SK-N-SH (cell line): ENCODE results near the gene SH2D5. TPM values are rescaled to one million over a fixed set of nuclear protein-coding genes. Genes with fewer than 3 reads are reported as not detected.
"Not testable (repeated sequence)": the region's sequence is repeated elsewhere in the genome, so short reads cannot be mapped to it uniquely, and the experiment has no call there.

ENCODE experiments used
- CTCF ChIA-PET: fragments of 300-600, 350-600 bp; formaldehyde crosslinking; extraction: SDS; loops from one replicate; lab custom pipeline; 2021; lab: Yijun Ruan, JAX
- POLR2A ChIA-PET: fragments of 350-600 bp; sonication (Branson Sonifier 250); formaldehyde crosslinking; extraction: SDS; loops from one replicate; lab custom pipeline; 2020; ENCODE audit warnings: antibody characterized with exemption, inconsistent platforms; lab: Yijun Ruan, JAX
- DNase-seq: peaks from one replicate; pipeline ENCODE4 v3.0.0; 2012
- H2AFZ ChIP-seq: fragments of 200-600 bp; sonication (generic); 2 replicates; pipeline ENCODE4 v1.8.1; 2016; ENCODE audit warnings: antibody characterized with exemption, mild to moderate bottlenecking, low read depth
- H3F3A ChIP-seq: fragments of 200-600 bp; sonication (generic); replicated peaks from 2 replicates; pipeline ENCODE3; 2016; ENCODE audit warnings: antibody characterized with exemption, mild to moderate bottlenecking; ENCODE audit not compliant: insufficient read depth
- H3K27ac ChIP-seq, 2 experiments: fragments of 200-500 bp in 1 of 2; fragments of 200-600 bp in 1 of 2; sonication (Bioruptor generic) in 1 of 2; sonication (generic), shearing (Covaris generic) in 1 of 2; 2 replicates each; pipeline versions ENCODE4 v1.5.1 to v1.6.1; 2014 to 2016; ENCODE audit warnings: low read depth in 2 of 2, inconsistent platforms in 1 of 2, low read length in 1 of 2, mild to moderate bottlenecking in 1 of 2, mixed read lengths in 1 of 2
- H3K27me3 ChIP-seq: fragments of 200-600 bp; sonication (generic), shearing (Covaris generic); 2 replicates; pipeline ENCODE4 v1.6.1; 2016; ENCODE audit warnings: mixed run types; ENCODE audit not compliant: insufficient read depth
- H3K36me3 ChIP-seq, 2 experiments: fragments of 200-500 bp in 1 of 2; fragments of 200-600 bp in 1 of 2; sonication (Bioruptor generic) in 1 of 2; sonication (generic) in 1 of 2; replicated peaks in 1 of 2; 2 replicates each; pipeline versions ENCODE3 to v1.5.1; 2014 to 2016; ENCODE audit warnings: low read length in 1 of 2, mild to moderate bottlenecking in 1 of 2; ENCODE audit not compliant: insufficient read depth in 2 of 2, control insufficient read depth in 1 of 2
- H3K4me1 ChIP-seq, 2 experiments: fragments of 200-500 bp in 1 of 2; fragments of 200-600 bp in 1 of 2; sonication (Bioruptor generic) in 1 of 2; sonication (generic), shearing (Covaris generic) in 1 of 2; 2 replicates each; pipeline versions ENCODE4 v1.5.1 to v1.6.1; 2014 to 2016; ENCODE audit warnings: low read depth in 1 of 2, low read length in 1 of 2, mixed run types in 1 of 2; ENCODE audit not compliant: insufficient read depth in 2 of 2, control insufficient read depth in 1 of 2
- H3K4me2 ChIP-seq: fragments of 200-600 bp; sonication (generic), shearing (Covaris generic); 2 replicates; pipeline ENCODE4 v1.6.1; 2017; ENCODE audit warnings: mixed run types
- H3K4me3 ChIP-seq, 2 experiments: fragments of 200-500 bp in 1 of 2; fragments of 200-600 bp in 1 of 2; sonication (Bioruptor generic) in 1 of 2; sonication (generic), shearing (Covaris generic) in 1 of 2; 2 replicates each; pipeline versions ENCODE4 v1.5.1 to v1.8.1; 2014 to 2016; ENCODE audit warnings: low read depth in 2 of 2, inconsistent platforms in 1 of 2, low read length in 1 of 2, mild to moderate bottlenecking in 1 of 2, mixed read lengths in 1 of 2, moderate library complexity in 1 of 2
- H3K79me2 ChIP-seq: fragments of 200-600 bp; sonication (generic); 2 replicates; pipeline ENCODE4 v1.8.1; 2017; ENCODE audit warnings: mild to moderate bottlenecking; ENCODE audit not compliant: insufficient read depth
- H3K9ac ChIP-seq: fragments of 200-600 bp; sonication (generic); 2 replicates; pipeline ENCODE4 v1.6.1; 2017; ENCODE audit warnings: mixed run types
- H3K9me2 ChIP-seq: fragments of 200-600 bp; sonication (generic); 2 replicates; pipeline ENCODE4 v1.6.1; 2017; ENCODE audit warnings: mixed run types
- H3K9me3 ChIP-seq: fragments of 200-600 bp; sonication (generic); 2 replicates; pipeline ENCODE4 v1.6.1; 2017; ENCODE audit warnings: mixed run types, mild to moderate bottlenecking, moderate library complexity
- H4K20me1 ChIP-seq: fragments of 200-600 bp; sonication (generic); 2 replicates; pipeline ENCODE4 v1.6.1; 2017; ENCODE audit warnings: mild to moderate bottlenecking, mixed run types; ENCODE audit not compliant: insufficient read depth
- CTCF ChIP-seq: fragments of 200-600 bp; sonication (generic); IDR thresholded peaks from 2 replicates; pipeline ENCODE4 v1.6.1; 2017; ENCODE audit warnings: antibody characterized with exemption, mild to moderate bottlenecking, moderate library complexity
- ELF1 ChIP-seq: IDR thresholded peaks from 2 replicates; pipeline ENCODE4 v1.4.0; 2012
- FOXM1 ChIP-seq: IDR thresholded peaks from 2 replicates; pipeline ENCODE4 v1.4.0; 2012; ENCODE audit warnings: low read depth, mild to moderate bottlenecking
- MAX ChIP-seq: IDR thresholded peaks from 2 replicates; pipeline ENCODE4 v1.4.0; 2012; ENCODE audit warnings: low read depth
- RAD21 ChIP-seq: IDR thresholded peaks from 2 replicates; pipeline ENCODE4 v1.6.1; 2012; ENCODE audit warnings: mild to moderate bottlenecking, low read length
- RCOR1 ChIP-seq: fragments of 150-350 bp; IDR thresholded peaks from 2 replicates; pipeline ENCODE4 v1.6.1; 2017; ENCODE audit warnings: antibody characterized with exemption, low read length
- RFX5 ChIP-seq: IDR thresholded peaks from 2 replicates; pipeline ENCODE4 v1.6.1; 2012; ENCODE audit warnings: mild to moderate bottlenecking, improper control_type of control experiment, low read length
- RXRA ChIP-seq: IDR thresholded peaks from 2 replicates; pipeline ENCODE4 v1.4.0; 2012; ENCODE audit warnings: low read depth, mild to moderate bottlenecking, borderline replicate concordance
- SIN3A ChIP-seq: IDR thresholded peaks from 2 replicates; pipeline ENCODE4 v1.6.1; 2012; ENCODE audit warnings: low read depth, mild to moderate bottlenecking, low read length, moderate library complexity, borderline replicate concordance
- TCF12 ChIP-seq: IDR thresholded peaks from 2 replicates; pipeline ENCODE4 v1.4.0; 2012
- ZBTB33 ChIP-seq: IDR thresholded peaks from 2 replicates; pipeline ENCODE4 v1.4.0; 2012; ENCODE audit warnings: low read depth, borderline replicate concordance
- WGBS: methylation state at CpG from one replicate; pipeline ENCODE4 v1.1.6; 2017; ENCODE audit warnings: low lambda C conversion rate; 5-methylcytosine and 5-hydroxymethylcytosine counted together
- polyA plus RNA-seq, 3 experiments: library from polyadenylated mRNA; depleted of rRNA; stranded (reverse); fragments of >200 nt; gene quantifications; 2 replicates each; pipeline ENCODE4 v1.2.3, GENCODE V29; 2012

SH2D5 gene
- polyA plus RNA-seq, 1 of the 3 experiments (the other 2 are of a cell fraction): 6.1 TPM

- Histone ChIP-seq H3K4me2 (no peak overlapping the region), H3K4me3 (no peak overlapping the region), H3K9me3 (no peaks in the 10 kb centered on the region), H3K79me2 (no peaks in the 10 kb centered on the region), H3K9me2 (no peaks in the 10 kb centered on the region), H2AFZ (no peak overlapping the region), H3K4me1 (no peaks in the 10 kb centered on the region), H3F3A (no peaks in the 10 kb centered on the region), H3K36me3 (no peaks in the 10 kb centered on the region), H4K20me1 (no peaks in the 10 kb centered on the region), H3K27me3 (no peaks in the 10 kb centered on the region), H3K27ac (no peak overlapping the region), H3K9ac (no peak overlapping the region)
- WGBS: 71% methylated on average over 6 of the region's 6 CpGs
- DNase-seq: no peak
- ChIA-PET POLR2A (interaction anchor here (0.7 kb wide), 1 partner anchor 82 kb away, joined by 3 read pairs; no protein-coding TSS in a partner anchor), CTCF (interaction anchor here (0.6 to 1.2 kb wide), 2 partner anchors 17 to 760 kb away, joined by 4 read pairs; partner anchors contain the start of gene DDOST)
- TF ChIP-seq SIN3A: no peak
- TF ChIP-seq ELF1: no peak
- no peak for TF ChIP-seq TCF12
- TF ChIP-seq FOXM1: no peak
- no peak for TF ChIP-seq RXRA
- no peak for TF ChIP-seq MAX
- no peak for TF ChIP-seq CTCF
- no peak for TF ChIP-seq RFX5
- TF ChIP-seq RAD21: no peak
- no peak for TF ChIP-seq ZBTB33
- no peak for TF ChIP-seq RCOR1
Observed at GRCh38 chr1:20678599-20678998, 53.9 kb downstream of the SH2D5 start.

GRCh38 chr1:20673626-20674025 lies 58.9 kb downstream of the SH2D5 start:
- H3K27ac ChIP-seq, H3K9me3 ChIP-seq, H3K9me2 ChIP-seq, H3K4me2 ChIP-seq, H3F3A ChIP-seq, POLR2A ChIA-PET, H3K27me3 ChIP-seq, H3K36me3 ChIP-seq, H3K9ac ChIP-seq, H4K20me1 ChIP-seq, H3K4me1 ChIP-seq, H2AFZ ChIP-seq, H3K79me2 ChIP-seq, DNase-seq, H3K4me3 ChIP-seq: not testable (repeated sequence)
- CTCF ChIA-PET: interaction anchor here (1.2 kb wide), 1 partner anchor 23 kb away, joined by 4 read pairs; no protein-coding TSS in a partner anchor
- 85% methylated on average over 11 of the region's 11 CpGs for WGBS
